ENCODE measurements around the gene CTDSPL. TPM values are rescaled to one million over a fixed set of nuclear protein-coding genes. Genes with fewer than 3 reads are reported as not detected.

CTDSPL gene
- total and polyA plus RNA-seq, 2 of the 13 experiments (the other 11 are each of a cell fraction or from before 2014, with no cell fraction given): 26.1 to 142 TPM

DNA sequence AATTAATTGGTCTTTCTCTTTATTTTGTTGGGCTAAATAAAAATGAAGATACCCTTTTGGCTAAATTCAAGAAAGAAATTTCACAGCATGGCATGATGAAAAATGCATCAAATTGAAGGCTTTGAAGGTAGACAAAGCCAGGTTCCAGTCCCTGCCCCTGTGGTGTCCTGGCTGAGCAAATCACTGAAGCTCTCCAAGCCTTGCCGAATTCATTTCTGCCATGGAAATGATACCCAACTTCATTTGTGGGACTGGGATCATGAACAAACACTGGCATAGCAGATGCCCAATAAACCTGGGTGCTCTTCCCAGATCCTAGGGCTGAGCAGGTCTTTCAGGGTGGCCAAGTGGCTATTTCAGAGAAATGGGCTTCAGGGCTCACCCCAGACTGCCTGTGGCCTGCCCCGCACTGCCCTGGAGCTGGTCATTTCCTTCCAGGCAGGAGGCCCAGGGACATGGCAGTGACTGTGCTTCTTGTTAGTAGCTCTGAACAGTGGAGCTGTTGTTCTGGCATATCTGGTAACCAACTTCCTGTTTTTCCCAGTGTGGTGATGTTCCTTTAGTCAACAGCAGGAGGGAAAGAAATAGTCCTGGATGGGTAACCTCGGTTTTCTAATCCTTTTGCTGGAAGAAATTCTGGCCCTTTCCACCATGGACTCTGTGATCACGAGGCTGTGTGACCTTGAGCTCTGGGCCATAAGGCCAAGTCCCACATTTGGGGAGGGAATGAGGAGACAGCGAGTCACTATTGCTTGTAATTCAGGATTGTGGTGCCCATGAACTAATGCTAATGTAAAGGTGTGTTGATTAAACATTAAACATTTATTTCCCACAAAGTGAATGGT is 47.6 kb downstream of the CTDSPL start (continued):
- 0 out of 2 replicates have a peak, but pooled peaks have one; percentile 28 for TF ChIP-seq ZBTB20 (CRISPR knock-in tag; IDR thresholded peaks at IDR 0.05; ENCODE audit: borderline replicate concordance, low read depth)
- no peak for TF ChIP-seq MED13 (CRISPR knock-in tag; IDR thresholded peaks at IDR 0.05)
- peak; percentile 61 for TF ChIP-seq ZFX (CRISPR knock-in tag; IDR thresholded peaks at IDR 0.05; ENCODE audit: low read depth)
- TF ChIP-seq, protein P1, sequence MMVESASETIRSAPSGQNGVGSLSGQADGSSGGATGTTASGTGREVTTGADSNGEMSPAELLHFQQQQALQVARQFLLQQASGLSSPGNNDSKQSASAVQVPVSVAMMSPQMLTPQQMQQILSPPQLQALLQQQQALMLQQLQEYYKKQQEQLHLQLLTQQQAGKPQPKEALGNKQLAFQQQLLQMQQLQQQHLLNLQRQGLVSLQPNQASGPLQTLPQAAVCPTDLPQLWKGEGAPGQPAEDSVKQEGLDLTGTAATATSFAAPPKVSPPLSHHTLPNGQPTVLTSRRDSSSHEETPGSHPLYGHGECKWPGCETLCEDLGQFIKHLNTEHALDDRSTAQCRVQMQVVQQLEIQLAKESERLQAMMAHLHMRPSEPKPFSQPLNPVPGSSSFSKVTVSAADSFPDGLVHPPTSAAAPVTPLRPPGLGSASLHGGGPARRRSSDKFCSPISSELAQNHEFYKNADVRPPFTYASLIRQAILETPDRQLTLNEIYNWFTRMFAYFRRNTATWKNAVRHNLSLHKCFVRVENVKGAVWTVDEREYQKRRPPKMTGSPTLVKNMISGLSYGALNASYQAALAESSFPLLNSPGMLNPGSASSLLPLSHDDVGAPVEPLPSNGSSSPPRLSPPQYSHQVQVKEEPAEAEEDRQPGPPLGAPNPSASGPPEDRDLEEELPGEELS (CRISPR knock-in tag; IDR thresholded peaks at IDR 0.05): peak; percentile 82
- TF ChIP-seq ZNF501 (CRISPR knock-in tag; IDR thresholded peaks at IDR 0.05): peak; percentile 38; the same call in 1 of the 2 replicates
- TF ChIP-seq, protein P2, sequence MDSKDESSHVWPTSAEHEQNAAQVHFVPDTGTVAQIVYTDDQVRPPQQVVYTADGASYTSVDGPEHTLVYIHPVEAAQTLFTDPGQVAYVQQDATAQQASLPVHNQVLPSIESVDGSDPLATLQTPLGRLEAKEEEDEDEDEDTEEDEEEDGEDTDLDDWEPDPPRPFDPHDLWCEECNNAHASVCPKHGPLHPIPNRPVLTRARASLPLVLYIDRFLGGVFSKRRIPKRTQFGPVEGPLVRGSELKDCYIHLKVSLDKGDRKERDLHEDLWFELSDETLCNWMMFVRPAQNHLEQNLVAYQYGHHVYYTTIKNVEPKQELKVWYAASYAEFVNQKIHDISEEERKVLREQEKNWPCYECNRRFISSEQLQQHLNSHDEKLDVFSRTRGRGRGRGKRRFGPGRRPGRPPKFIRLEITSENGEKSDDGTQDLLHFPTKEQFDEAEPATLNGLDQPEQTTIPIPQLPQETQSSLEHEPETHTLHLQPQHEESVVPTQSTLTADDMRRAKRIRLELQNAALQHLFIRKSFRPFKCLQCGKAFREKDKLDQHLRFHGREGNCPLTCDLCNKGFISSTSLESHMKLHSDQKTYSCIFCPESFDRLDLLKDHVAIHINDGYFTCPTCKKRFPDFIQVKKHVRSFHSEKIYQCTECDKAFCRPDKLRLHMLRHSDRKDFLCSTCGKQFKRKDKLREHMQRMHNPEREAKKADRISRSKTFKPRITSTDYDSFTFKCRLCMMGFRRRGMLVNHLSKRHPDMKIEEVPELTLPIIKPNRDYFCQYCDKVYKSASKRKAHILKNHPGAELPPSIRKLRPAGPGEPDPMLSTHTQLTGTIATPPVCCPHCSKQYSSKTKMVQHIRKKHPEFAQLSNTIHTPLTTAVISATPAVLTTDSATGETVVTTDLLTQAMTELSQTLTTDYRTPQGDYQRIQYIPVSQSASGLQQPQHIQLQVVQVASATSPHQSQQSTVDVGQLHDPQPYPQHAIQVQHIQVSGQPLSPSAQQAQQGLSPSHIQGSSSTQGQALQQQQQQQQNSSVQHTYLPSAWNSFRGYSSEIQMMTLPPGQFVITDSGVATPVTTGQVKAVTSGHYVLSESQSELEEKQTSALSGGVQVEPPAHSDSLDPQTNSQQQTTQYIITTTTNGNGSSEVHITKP (CRISPR knock-in tag; IDR thresholded peaks at IDR 0.05; ENCODE audit: low read depth): peak; percentile 8; the same call in 1 of the 2 replicates
- no peak; the same call in none of the 2 replicates for TF ChIP-seq ZMYM4 (CRISPR knock-in tag; IDR thresholded peaks at IDR 0.05)
- TF ChIP-seq MIXL1 (CRISPR knock-in tag; IDR thresholded peaks at IDR 0.05): peak; percentile 39

Measured in HepG2 (cell line).